ENCODE results near the gene INF2. TPM values are rescaled to one million over a fixed set of nuclear protein-coding genes. Genes with fewer than 3 reads are reported as not detected.
"Not testable (repeated sequence)": the region's sequence is repeated elsewhere in the genome, so short reads cannot be mapped to it uniquely, and the experiment has no call there.

The INF2 gene
- total RNA-seq, 1 donor from 2014 or later = 14.6 TPM

DNA sequence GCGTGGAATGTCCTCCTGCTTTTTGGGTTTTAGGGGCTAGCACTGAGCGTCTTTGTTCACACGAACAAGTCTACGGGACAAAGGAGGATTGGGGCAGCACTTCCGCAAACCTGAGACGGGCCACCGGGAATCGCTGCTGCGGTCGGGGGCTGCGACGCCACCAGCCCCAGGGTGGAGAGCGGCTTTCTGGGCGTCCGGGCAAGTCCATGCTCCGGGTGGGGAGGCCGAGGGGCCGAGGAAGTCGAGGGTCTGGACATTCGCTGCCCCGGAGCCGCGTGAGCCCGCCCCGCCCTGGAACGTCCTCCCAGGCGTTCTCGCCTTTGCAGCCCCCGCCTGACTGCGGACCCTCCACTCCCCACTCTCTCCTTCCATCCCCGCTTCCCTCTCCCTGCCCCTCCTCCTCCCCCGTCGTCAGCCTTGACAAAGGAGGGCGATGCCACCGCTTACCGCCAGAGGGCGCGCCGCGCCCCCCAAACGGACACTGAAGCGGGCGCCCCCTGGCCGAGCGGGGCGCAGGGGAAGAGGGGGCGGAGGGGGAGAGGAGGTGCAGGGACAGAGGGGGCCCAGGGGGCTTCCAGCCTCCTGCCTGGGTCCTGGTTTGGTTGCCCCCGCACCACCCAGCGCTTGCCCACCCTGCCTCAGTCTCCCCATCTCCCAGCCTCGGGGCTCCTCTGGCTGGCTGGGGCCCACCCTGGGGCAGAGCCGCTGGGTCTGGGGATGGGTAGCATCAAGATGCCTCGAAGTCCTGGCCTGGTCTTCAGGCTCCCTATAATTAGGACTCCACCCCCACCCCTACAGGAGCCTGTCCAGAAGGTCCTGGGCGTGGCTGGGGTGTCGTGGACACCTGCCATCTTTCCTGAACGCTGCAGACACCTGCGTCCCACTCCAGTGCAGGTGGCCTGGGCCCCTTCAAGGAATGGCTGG, 39.1 kb upstream of the INF2 start:
- H3K9ac ChIP-seq (ENCODE audit: low read depth in 1 of 3, low read length in 3 of 3) = peak overlapping the region in 1 of 3 donors; percentile 40
- H3K27ac ChIP-seq (ENCODE audit: low read depth, low read length) = no peak overlapping the region
- peak overlapping the region in 2 of 3 donors; percentile 50 to 60 for H3K4me3 ChIP-seq (ENCODE audit: low read length in 3 of 3)

DNA sequence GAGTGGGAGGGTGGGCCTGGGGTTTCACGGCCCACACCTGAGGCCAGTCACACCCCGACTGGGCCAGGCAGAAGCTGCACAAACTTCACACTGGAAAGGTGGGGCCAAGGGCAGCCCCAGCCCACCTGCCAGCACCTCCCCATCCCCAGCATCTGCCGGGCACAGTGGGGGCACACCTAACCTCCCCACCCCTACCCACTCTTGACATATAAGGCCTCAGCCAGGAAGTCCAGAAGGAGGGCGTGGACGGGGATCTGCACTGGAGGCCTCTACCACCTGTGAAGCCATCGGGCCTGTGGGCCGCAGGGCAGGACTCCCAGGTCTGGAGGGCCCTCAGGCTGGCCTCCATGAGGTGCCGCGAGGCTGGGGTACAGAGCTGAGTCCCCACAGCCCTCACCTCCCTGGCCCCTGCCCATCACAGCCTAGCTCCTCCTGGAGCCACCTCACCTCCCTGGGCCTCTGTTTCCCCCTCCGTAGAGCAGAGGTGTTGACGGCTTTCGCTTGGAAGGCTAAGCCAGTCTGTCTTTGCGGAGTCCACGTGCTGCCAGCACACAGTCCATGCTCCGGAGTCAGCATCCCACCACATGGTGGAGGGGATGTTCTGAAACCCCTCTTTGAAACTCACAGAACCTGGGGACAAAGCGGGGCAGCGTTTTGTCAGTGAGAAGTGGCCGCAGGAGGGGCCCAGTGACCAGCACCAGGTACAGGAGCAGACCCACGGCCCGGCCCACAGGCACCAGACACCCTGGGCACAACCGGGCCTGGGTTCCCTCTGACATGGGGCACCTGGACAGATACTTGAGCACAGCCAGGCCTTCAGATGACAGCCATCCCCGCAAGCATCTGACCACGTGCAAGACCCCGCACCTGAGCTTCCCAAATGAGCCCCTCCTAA, 38.2 kb upstream of the INF2 start:
- Histone ChIP-seq H3K4me3 (ENCODE audit: low read length in 3 of 3) (no peak overlapping the region), H3K9me3 (ENCODE audit: control insufficient read depth in 3 of 3, low read length in 3 of 3) (peaks cover 0 to 4% (median 3%) of the 10 kb centered on the region in 3 donors), H3K27ac (ENCODE audit: low read depth, low read length) (no peak overlapping the region), H3K4me1 (ENCODE audit: control insufficient read depth in 3 of 3, insufficient read depth in 3 of 3, low read length in 3 of 3) (peaks cover 2 to 7% (median 7%) of the 10 kb centered on the region in 3 donors), H3K27me3 (ENCODE audit: control insufficient read depth in 3 of 3, insufficient read depth in 3 of 3, low read length in 3 of 3) (peaks cover 5 to 7% (median 6%) of the 10 kb centered on the region in 3 donors), H3K9ac (ENCODE audit: low read depth in 1 of 3, low read length in 3 of 3) (no peak overlapping the region), H3K36me3 (ENCODE audit: control insufficient read depth in 3 of 3, insufficient read depth in 3 of 3, low read length in 3 of 3) (no peaks in the 10 kb centered on the region)

More for the DNA sequence above, 39.1 kb upstream of the INF2 start:
- Histone ChIP-seq H3K27me3 (ENCODE audit: control insufficient read depth in 3 of 3, insufficient read depth in 3 of 3, low read length in 3 of 3) (peaks cover 0 to 5% (median 4%) of the 10 kb centered on the region in 3 donors), H3K4me1 (ENCODE audit: control insufficient read depth in 3 of 3, insufficient read depth in 3 of 3, low read length in 3 of 3) (peaks cover 2 to 5% (median 5%) of the 10 kb centered on the region in 3 donors), H3K9me3 (ENCODE audit: control insufficient read depth in 3 of 3, low read length in 3 of 3) (peaks cover 0 to 4% (median 3%) of the 10 kb centered on the region in 3 donors), H3K36me3 (ENCODE audit: control insufficient read depth in 3 of 3, insufficient read depth in 3 of 3, low read length in 3 of 3) (no peaks in the 10 kb centered on the region)

DNA sequence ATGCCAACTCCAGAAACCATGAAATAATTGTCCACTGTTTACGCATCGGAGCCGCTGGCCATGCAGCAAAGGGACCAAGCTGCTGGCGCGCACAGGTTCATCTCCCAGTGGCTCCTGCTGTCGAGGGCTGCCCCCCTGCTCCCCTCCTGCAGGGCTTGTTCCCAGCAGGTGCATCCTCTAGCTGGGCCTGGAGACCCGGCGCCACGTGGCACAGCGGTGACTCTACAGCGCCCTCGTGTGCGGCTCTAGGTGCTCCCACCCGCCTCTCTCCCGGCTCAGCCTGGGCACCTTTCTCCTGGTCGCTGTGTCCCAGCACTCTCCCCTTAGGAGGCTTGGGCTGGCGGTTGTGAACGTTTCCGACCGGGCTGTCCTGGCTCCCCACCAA, 37.5 kb upstream of the INF2 start:
- Histone ChIP-seq H3K36me3 (ENCODE audit: control insufficient read depth in 3 of 3, insufficient read depth in 3 of 3, low read length in 3 of 3) (no peaks in the 10 kb centered on the region), H3K9ac (ENCODE audit: low read depth in 1 of 3, low read length in 3 of 3) (no peak overlapping the region), H3K4me1 (ENCODE audit: control insufficient read depth in 3 of 3, insufficient read depth in 3 of 3, low read length in 3 of 3) (peaks cover 2 to 7% (median 7%) of the 10 kb centered on the region in 3 donors), H3K4me3 (ENCODE audit: low read length in 3 of 3) (no peak overlapping the region), H3K27me3 (ENCODE audit: control insufficient read depth in 3 of 3, insufficient read depth in 3 of 3, low read length in 3 of 3) (peaks cover 5 to 8% (median 7%) of the 10 kb centered on the region in 3 donors), H3K27ac (ENCODE audit: low read depth, low read length) (no peak overlapping the region), H3K9me3 (ENCODE audit: control insufficient read depth in 3 of 3, low read length in 3 of 3) (peaks cover 0 to 4% (median 3%) of the 10 kb centered on the region in 3 donors)

DNA sequence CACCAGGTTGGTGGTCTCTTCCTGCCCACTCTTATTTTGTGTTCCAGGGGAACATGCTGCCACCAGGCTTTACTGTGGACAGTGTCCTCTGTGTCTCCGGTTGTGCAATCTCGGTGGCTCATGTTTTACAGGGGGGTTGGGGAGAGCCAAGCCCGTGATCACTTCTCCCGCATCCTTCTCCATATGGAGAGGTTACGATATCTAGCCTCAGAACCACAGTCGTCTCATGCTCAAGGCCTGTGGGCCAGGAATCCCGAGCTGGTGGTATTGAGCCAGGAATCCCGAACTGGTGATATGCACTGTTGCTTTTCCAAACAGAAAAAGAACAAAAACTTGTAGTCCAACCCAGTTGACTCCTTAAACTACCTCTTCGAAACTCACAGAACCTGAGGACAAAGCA, 37.0 kb upstream of the INF2 start:
- Histone ChIP-seq H3K4me3 (ENCODE audit: low read length in 3 of 3) (no peak overlapping the region), H3K4me1 (ENCODE audit: control insufficient read depth in 3 of 3, insufficient read depth in 3 of 3, low read length in 3 of 3) (peaks cover 2 to 7% (median 7%) of the 10 kb centered on the region in 3 donors)

DNA sequence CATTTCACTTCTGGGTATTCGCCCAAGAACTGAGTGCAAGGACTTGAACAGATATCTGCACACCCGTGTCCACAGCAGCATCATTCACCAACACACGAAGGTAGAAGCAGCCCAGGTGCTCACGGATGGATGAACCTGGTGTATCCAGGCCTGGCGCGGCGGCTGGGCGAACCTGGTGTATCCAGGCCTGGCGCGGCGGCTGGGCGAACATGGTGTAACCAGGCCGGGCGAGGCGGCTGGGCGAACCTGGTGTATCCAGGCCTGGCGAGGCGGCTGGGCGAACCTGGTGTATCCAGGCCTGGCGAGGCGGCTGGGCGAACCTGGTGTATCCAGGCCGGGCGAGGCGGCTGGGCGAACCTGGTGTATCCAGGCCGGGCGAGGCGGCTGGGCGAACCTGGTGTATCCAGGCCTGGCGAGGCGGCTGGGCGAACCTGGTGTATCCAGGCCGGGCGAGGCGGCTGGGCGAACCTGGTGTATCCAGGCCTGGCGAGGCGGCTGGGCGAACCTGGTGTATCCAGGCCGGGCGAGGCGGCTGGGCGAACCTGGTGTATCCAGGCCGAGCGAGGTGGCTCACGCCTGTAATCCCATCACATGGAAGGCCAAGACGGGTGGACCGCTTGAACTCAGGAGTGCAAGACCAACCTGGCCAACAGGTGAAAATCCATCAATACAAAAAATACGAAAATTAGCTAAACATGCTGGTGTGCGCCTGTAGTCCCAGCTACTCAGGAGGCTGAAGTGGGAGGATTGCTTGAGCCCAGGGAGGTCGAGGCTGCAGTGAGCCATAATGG, 36.1 kb upstream of the INF2 start:
- peaks cover 7 to 11% (median 8%) of the 10 kb centered on the region in 3 donors for H3K27me3 ChIP-seq (ENCODE audit: control insufficient read depth in 3 of 3, insufficient read depth in 3 of 3, low read length in 3 of 3)
- H3K4me3 ChIP-seq (ENCODE audit: low read length in 3 of 3); H3K27ac ChIP-seq (ENCODE audit: low read depth, low read length); H3K9me3 ChIP-seq (ENCODE audit: control insufficient read depth in 3 of 3, low read length in 3 of 3); H3K36me3 ChIP-seq (ENCODE audit: control insufficient read depth in 3 of 3, insufficient read depth in 3 of 3, low read length in 3 of 3); H3K9ac ChIP-seq (ENCODE audit: low read depth in 1 of 3, low read length in 3 of 3); H3K4me1 ChIP-seq (ENCODE audit: control insufficient read depth in 3 of 3, insufficient read depth in 3 of 3, low read length in 3 of 3): not testable (repeated sequence)

More for the DNA sequence above, 37.0 kb upstream of the INF2 start:
- H3K9ac ChIP-seq (ENCODE audit: low read depth in 1 of 3, low read length in 3 of 3) = no peak overlapping the region
- no peak overlapping the region for H3K27ac ChIP-seq (ENCODE audit: low read depth, low read length)
- H3K9me3 ChIP-seq (ENCODE audit: control insufficient read depth in 3 of 3, low read length in 3 of 3) = peaks cover 0 to 4% (median 3%) of the 10 kb centered on the region in 3 donors
- no peaks in the 10 kb centered on the region for H3K36me3 ChIP-seq (ENCODE audit: control insufficient read depth in 3 of 3, insufficient read depth in 3 of 3, low read length in 3 of 3)
- peaks cover 5 to 8% (median 7%) of the 10 kb centered on the region in 3 donors for H3K27me3 ChIP-seq (ENCODE audit: control insufficient read depth in 3 of 3, insufficient read depth in 3 of 3, low read length in 3 of 3)

DNA sequence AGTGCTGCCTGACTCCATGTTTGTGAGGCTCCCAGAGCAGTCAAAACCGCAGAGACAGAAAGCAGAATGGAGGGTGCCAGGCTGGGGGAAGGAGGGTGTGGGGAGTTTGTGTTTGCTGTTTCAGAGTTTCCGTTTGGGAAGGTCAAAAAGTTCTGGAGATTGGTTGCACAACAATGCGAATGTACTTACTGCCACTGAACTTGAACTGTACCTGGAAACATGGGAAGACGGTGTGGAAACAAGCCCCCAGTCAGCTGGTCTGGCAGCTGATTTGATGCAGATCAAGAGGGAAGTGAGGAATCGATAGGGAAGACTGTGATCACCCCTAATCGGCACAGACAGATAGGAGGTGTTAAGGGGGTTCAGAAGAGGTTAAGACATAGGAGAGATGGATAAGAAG, 35.3 kb upstream of the INF2 start:
- Histone ChIP-seq H3K4me1 (ENCODE audit: control insufficient read depth in 3 of 3, insufficient read depth in 3 of 3, low read length in 3 of 3) (peaks cover 2 to 7% (median 7%) of the 10 kb centered on the region in 3 donors), H3K27ac (ENCODE audit: low read depth, low read length) (no peak overlapping the region), H3K9me3 (ENCODE audit: control insufficient read depth in 3 of 3, low read length in 3 of 3) (peaks cover 0 to 4% (median 3%) of the 10 kb centered on the region in 3 donors), H3K4me3 (ENCODE audit: low read length in 3 of 3) (no peak overlapping the region), H3K27me3 (ENCODE audit: control insufficient read depth in 3 of 3, insufficient read depth in 3 of 3, low read length in 3 of 3) (peaks cover 7 to 14% (median 10%) of the 10 kb centered on the region in 3 donors), H3K9ac (ENCODE audit: low read depth in 1 of 3, low read length in 3 of 3) (no peak overlapping the region), H3K36me3 (ENCODE audit: control insufficient read depth in 3 of 3, insufficient read depth in 3 of 3, low read length in 3 of 3) (no peaks in the 10 kb centered on the region)

DNA sequence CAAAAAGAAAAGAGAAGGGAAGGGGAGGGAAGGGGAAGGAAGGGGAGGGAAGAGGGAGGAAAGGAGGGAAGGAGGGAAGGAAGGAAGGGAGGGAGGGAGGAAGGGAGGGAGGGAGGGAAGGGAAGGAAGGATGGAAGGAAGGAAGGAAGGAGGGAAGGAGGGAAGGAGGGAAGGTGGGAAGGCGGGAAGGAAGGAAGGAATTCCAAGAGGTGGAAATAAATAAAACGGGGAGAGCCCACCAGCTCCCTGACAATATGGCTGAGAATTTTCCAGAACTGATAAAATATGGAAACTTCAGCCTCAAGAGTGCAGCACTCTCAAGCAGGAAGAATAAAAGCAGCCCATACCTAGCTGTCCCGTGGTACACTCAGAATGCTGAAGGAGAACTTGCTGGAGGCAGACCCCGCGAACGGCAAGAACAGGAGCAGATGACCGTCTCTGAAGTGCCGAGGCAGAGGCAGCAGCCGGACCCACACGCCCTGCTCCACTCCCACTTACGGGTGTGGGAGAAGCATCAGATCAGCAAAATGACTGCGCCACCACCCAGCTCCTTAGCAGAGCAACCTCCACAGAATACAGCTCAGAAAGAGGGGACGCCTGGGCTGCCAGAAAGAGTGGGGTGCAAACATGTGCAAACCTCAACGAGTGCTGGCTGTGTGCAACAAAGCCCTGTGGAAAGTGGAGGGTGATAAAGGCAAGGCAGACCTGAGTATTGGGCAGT, 34.1 kb upstream of the INF2 start:
- no peak overlapping the region for H3K27ac ChIP-seq (ENCODE audit: low read depth, low read length)
- no peak overlapping the region for H3K9ac ChIP-seq (ENCODE audit: low read depth in 1 of 3, low read length in 3 of 3)

DNA sequence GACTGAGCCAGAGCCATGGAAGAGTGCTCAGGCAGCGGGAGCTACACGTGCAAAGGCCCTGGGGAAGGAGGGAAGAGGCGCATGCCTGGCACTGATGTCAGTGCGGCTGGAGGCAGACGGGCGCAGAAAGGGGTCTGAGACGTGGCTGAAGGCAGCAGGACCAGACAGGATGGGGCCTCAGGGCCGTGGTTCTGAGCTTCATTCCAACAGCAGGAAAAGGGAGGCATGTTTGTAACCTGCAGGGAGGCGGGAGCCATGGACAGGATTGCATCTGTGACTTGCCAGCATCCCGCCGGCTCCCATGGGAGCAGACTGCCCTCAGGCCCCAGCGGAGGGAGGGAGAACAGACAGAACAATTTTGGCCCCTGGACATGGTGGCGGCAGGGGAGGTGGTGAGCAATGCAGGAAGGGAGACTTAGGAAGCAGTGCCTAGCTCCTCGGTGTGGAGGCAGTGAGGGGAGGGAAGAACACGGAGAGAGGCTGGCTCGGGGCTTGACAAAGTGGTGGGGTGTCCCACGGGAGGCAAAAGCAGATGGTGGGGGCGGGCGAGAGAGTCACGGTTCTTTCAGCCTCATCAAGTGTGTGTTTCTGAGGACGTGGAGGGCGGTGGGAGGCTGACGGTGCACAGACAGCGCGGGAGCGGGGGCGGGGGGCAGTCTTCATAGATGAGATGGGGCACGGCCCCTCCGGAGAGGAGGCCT, 33.3 kb upstream of the INF2 start:
- Histone ChIP-seq H3K9ac (ENCODE audit: low read depth in 1 of 3, low read length in 3 of 3) (no peak overlapping the region), H3K4me1 (ENCODE audit: control insufficient read depth in 3 of 3, insufficient read depth in 3 of 3, low read length in 3 of 3) (peaks cover 2 to 10% (median 2%) of the 10 kb centered on the region in 3 donors), H3K4me3 (ENCODE audit: low read length in 3 of 3) (no peak overlapping the region), H3K36me3 (ENCODE audit: control insufficient read depth in 3 of 3, insufficient read depth in 3 of 3, low read length in 3 of 3) (no peaks in the 10 kb centered on the region), H3K27me3 (ENCODE audit: control insufficient read depth in 3 of 3, insufficient read depth in 3 of 3, low read length in 3 of 3) (peaks cover 13 to 26% (median 21%) of the 10 kb centered on the region in 3 donors), H3K27ac (ENCODE audit: low read depth, low read length) (no peak overlapping the region), H3K9me3 (ENCODE audit: control insufficient read depth in 3 of 3, low read length in 3 of 3) (peaks cover 0 to 4% (median 3%) of the 10 kb centered on the region in 3 donors)

More for the DNA sequence above, 34.1 kb upstream of the INF2 start:
- peaks cover 2 to 7% (median 2%) of the 10 kb centered on the region in 3 donors for H3K4me1 ChIP-seq (ENCODE audit: control insufficient read depth in 3 of 3, insufficient read depth in 3 of 3, low read length in 3 of 3)
- H3K4me3 ChIP-seq (ENCODE audit: low read length in 3 of 3) = no peak overlapping the region
- peaks cover 11 to 19% (median 17%) of the 10 kb centered on the region in 3 donors for H3K27me3 ChIP-seq (ENCODE audit: control insufficient read depth in 3 of 3, insufficient read depth in 3 of 3, low read length in 3 of 3)
- H3K36me3 ChIP-seq (ENCODE audit: control insufficient read depth in 3 of 3, insufficient read depth in 3 of 3, low read length in 3 of 3) = no peaks in the 10 kb centered on the region
- H3K9me3 ChIP-seq (ENCODE audit: control insufficient read depth in 3 of 3, low read length in 3 of 3) = peaks cover 0 to 4% (median 3%) of the 10 kb centered on the region in 3 donors
